ENCODE measurements around the gene OR1A1. TPM values are rescaled to one million over a fixed set of nuclear protein-coding genes. Genes with fewer than 3 reads are reported as not detected.

The OR1A1 gene
- total RNA-seq, 2 donors from 2014 or later = not detected

- Histone ChIP-seq H3K27me3 (no peaks in the 10 kb centered on the region), H3K9me3 (no peaks in the 10 kb centered on the region), H3K4me3 (no peak overlapping the region), H3K27ac (no peak overlapping the region), H3K4me1 (no peaks in the 10 kb centered on the region), H3K36me3 (no peaks in the 10 kb centered on the region)
- no peak for TF ChIP-seq CTCF (IDR thresholded peaks at IDR 0.05)
- DNase-seq (ENCODE audit: low spot score) = no peak
These were observed 49.1 kb downstream of the OR1A1 start for GRCh38 chr17:3256575-3256974.

DNA sequence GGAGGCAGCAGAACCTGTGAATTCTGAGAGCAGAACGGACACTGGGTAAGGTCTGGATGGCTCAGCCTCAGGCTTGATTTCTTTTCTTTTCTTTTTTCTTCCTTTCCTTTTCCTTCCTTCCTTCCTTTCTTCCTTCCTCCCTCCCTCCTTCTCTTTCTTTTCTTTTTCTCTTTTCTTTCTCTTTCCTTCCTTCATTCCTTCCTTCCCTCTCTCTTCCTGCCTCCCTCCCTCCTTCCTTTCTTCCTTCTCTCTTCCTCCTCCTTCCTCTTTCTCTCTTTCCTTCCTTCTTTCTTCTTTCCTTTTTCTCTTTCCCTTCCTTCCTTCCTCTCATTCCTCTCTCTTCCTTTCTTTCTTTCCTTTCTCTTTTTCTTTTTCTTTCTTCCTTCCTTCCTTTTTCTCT, 52.7 kb downstream of the OR1A1 start:
- no peaks in the 10 kb centered on the region for H3K27me3 ChIP-seq
- H3K36me3 ChIP-seq = no peaks in the 10 kb centered on the region
- no peaks in the 10 kb centered on the region for H3K4me1 ChIP-seq
- no peaks in the 10 kb centered on the region for H3K9me3 ChIP-seq
- H3K4me3 ChIP-seq = no peak overlapping the region
- no peak for DNase-seq (ENCODE audit: low spot score)
- no peak for TF ChIP-seq CTCF (IDR thresholded peaks at IDR 0.05)
- no peak overlapping the region for H3K27ac ChIP-seq

- Histone ChIP-seq H3K4me3 (no peak overlapping the region), H3K36me3 (no peaks in the 10 kb centered on the region), H3K27me3 (no peaks in the 10 kb centered on the region), H3K4me1 (no peaks in the 10 kb centered on the region), H3K9me3 (no peaks in the 10 kb centered on the region), H3K27ac (no peak overlapping the region)
- no peak for TF ChIP-seq CTCF (IDR thresholded peaks at IDR 0.05)
- no peak for DNase-seq (ENCODE audit: low spot score)
These were observed 53.1 kb downstream of the OR1A1 start for GRCh38 chr17:3260600-3260999.

Other genes with a start within 250 kb of the OR1A1 start
- gene OR1D5, start 144.1 kb upstream of the OR1A1 start, total RNA-seq = not detected
- not detected for gene OR1D2, start 103.2 kb upstream of the OR1A1 start, total RNA-seq
- gene OR1G1, start 80.1 kb upstream of the OR1A1 start, total RNA-seq = not detected
- gene OR1A2, start 10.1 kb upstream of the OR1A1 start, total RNA-seq = not detected
- not detected for gene OR3A1, start 90.7 kb downstream of the OR1A1 start, total RNA-seq
- under 1 TPM in 1 of 2 donors, not detected in 1; 0.51 TPM for gene OR3A2, start 178.6 kb downstream of the OR1A1 start, total RNA-seq
- not detected for gene OR1E1, start 190.7 kb downstream of the OR1A1 start, total RNA-seq
- not detected for gene OR3A3, start 203.7 kb downstream of the OR1A1 start, total RNA-seq
- not detected for gene OR1E2, start 226.2 kb downstream of the OR1A1 start, total RNA-seq

All from right atrium auricular region (tissue), 2 donors.